Neural cell (in vitro differentiated cells): ENCODE measurements around the gene TRIM29. TPM values are rescaled to one million over a fixed set of nuclear protein-coding genes. Genes with fewer than 3 reads are reported as not detected.

Experiments
- H2AFZ ChIP-seq: fragments of 200-600, 300-800 bp; sonication (generic), shearing (Covaris generic); 2 replicates; pipeline ENCODE4 v1.6.0; 2014; ENCODE audit warnings: low read depth, mild to moderate bottlenecking, antibody characterized with exemption, low read length, moderate library complexity
- H3F3A ChIP-seq: fragments of 200-600 bp; shearing (Covaris generic); 2 replicates; pipeline ENCODE4 v1.6.1; 2016; ENCODE audit warnings: mild to moderate bottlenecking, moderate library complexity, mixed read lengths, antibody characterized with exemption, low read length; ENCODE audit not compliant: insufficient read depth, poor library complexity, severe bottlenecking
- H3K27ac ChIP-seq: fragments of 200-600, 300-800 bp; sonication (generic), shearing (Covaris generic); 2 replicates; pipeline ENCODE4 v1.5.1; 2014; ENCODE audit warnings: mild to moderate bottlenecking, low read length, moderate library complexity
- H3K27me3 ChIP-seq: fragments of 300-800, 200-600 bp; sonication (generic), shearing (Covaris generic); 2 replicates; pipeline ENCODE4 v1.6.0; 2014; ENCODE audit warnings: mild to moderate bottlenecking, low read depth, low read length, moderate library complexity; ENCODE audit not compliant: insufficient read depth
- H3K36me3 ChIP-seq: fragments of 300-800, 200-600 bp; sonication (generic), shearing (Covaris generic); 2 replicates; pipeline ENCODE4 v1.5.1; 2014; ENCODE audit warnings: mild to moderate bottlenecking, antibody characterized with exemption, low read length, moderate library complexity; ENCODE audit not compliant: insufficient read depth
- H3K4me2 ChIP-seq: fragments of 300-800, 200-600 bp; sonication (generic), shearing (Covaris generic); 2 replicates; pipeline ENCODE4 v1.6.0; 2014; ENCODE audit warnings: mild to moderate bottlenecking, low read length
- H3K4me3 ChIP-seq: fragments of 300-800, 200-600 bp; sonication (generic), shearing (Covaris generic); 2 replicates; pipeline ENCODE4 v1.5.1; 2014; ENCODE audit warnings: mild to moderate bottlenecking, low read length, moderate library complexity
- H3K79me2 ChIP-seq: fragments of 200-600 bp; shearing (Covaris generic); replicated peaks from 2 replicates; pipeline ENCODE4 v1.6.0; 2014; ENCODE audit warnings: mild to moderate bottlenecking, low read length, moderate library complexity; ENCODE audit not compliant: insufficient read depth
- H3K9ac ChIP-seq: fragments of 300-800, 200-600 bp; sonication (generic), shearing (Covaris generic); 2 replicates; pipeline ENCODE4 v1.6.1; 2016; ENCODE audit warnings: mild to moderate bottlenecking, low read length, mixed read lengths
- H3K9me2 ChIP-seq: fragments of 200-600 bp; shearing (Covaris generic); 2 replicates; pipeline ENCODE4 v1.6.1; 2016; ENCODE audit warnings: mild to moderate bottlenecking, low read length, mixed read lengths; ENCODE audit not compliant: insufficient read depth
- H3K9me3 ChIP-seq: fragments of 200-600, 300-800 bp; sonication (generic), shearing (Covaris generic); 2 replicates; pipeline ENCODE4 v1.6.1; 2016; ENCODE audit warnings: mild to moderate bottlenecking, mixed run types, low read length, moderate library complexity, mixed read lengths
- H4K20me1 ChIP-seq: fragments of 200-600 bp; shearing (Covaris generic); 2 replicates; pipeline ENCODE4 v1.6.1; 2016; ENCODE audit warnings: mild to moderate bottlenecking, mixed run types; ENCODE audit not compliant: insufficient read depth
- EP300 ChIP-seq: fragments of 450-650 bp; conservative IDR thresholded peaks from 2 replicates; pipeline ENCODE4 v1.6.1; 2014; ENCODE audit warnings: antibody characterized with exemption, mild to moderate bottlenecking, moderate library complexity; ENCODE audit not compliant: poor library complexity, severe bottlenecking
- EZH2 ChIP-seq: fragments of 200-600, 300-800 bp; shearing (Covaris generic), sonication (generic); IDR thresholded peaks from 2 replicates; pipeline ENCODE4 v1.6.1; 2014; ENCODE audit warnings: antibody characterized with exemption, low read length, borderline replicate concordance, mild to moderate bottlenecking; ENCODE audit not compliant: insufficient read depth, poor library complexity, severe bottlenecking
- MXI1 ChIP-seq: fragments of 450-650 bp; conservative IDR thresholded peaks from 2 replicates; pipeline ENCODE4 v1.6.1; 2014; ENCODE audit warnings: antibody characterized with exemption, mild to moderate bottlenecking; ENCODE audit not compliant: poor library complexity, severe bottlenecking
- POLR2AphosphoS5 ChIP-seq: IDR thresholded peaks from 2 replicates; pipeline ENCODE4 v1.6.1; 2012
- RAD21 ChIP-seq: fragments of 450-650 bp; conservative IDR thresholded peaks from 2 replicates; pipeline ENCODE4 v1.6.1; 2014; ENCODE audit warnings: antibody characterized with exemption, mild to moderate bottlenecking, moderate library complexity
- SMC3 ChIP-seq: fragments of 450-650 bp; conservative IDR thresholded peaks from 2 replicates; pipeline ENCODE4 v1.6.1; 2014; ENCODE audit warnings: antibody characterized with exemption, mild to moderate bottlenecking, moderate library complexity; ENCODE audit not compliant: poor library complexity
- TAF1 ChIP-seq: IDR thresholded peaks from 2 replicates; pipeline ENCODE4 v1.6.1; 2012; ENCODE audit warnings: low read depth
- polyA plus RNA-seq: library from polyadenylated mRNA; depleted of rRNA; stranded (reverse); fragments of >200 nt; gene quantifications from 2 replicates; pipeline ENCODE4 v1.2.3, GENCODE V29; 2014
- TF ChIP-seq, protein P1 (sequence below): IDR thresholded peaks from 2 replicates; pipeline ENCODE4 v1.6.1; 2012; ENCODE audit warnings: borderline replicate concordance
- TF ChIP-seq, protein P2 (sequence below): fragments of 450-650 bp; IDR thresholded peaks from 2 replicates; pipeline ENCODE4 v1.5.1; 2014; ENCODE audit warnings: antibody characterized with exemption, mild to moderate bottlenecking, moderate library complexity; ENCODE audit not compliant: poor library complexity, severe bottlenecking

The TRIM29 gene
- polyA plus RNA-seq, 1 donor from 2014 or later: 0.82 TPM

DNA sequence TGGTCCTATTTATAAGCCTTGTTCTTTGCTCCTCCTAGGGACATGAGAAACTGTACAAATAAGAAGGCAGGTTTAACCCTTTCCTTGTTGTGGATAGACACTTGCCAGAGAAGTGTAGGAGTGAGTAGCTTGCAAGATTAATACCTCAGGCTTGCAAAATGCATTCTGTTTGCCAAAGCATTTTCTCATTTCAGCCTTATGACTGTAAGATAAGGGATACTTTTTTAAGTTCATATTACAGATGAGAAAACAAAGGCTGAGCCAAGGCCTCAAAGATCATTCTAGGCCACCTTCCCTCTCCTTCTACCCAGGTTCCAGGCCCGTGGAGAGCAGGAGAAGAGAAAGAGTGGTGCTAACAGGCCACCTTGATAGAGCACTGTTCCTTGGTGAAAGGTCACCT lies 46.8 kb downstream of the TRIM29 start:
- Histone ChIP-seq H4K20me1 (no peaks in the 10 kb centered on the region), H3K4me2 (no peak overlapping the region), H3K9me3 (no peaks in the 10 kb centered on the region), H3K4me3 (no peak overlapping the region), H2AFZ (no peak overlapping the region), H3K36me3 (no peaks in the 10 kb centered on the region), H3K27ac (no peak overlapping the region), H3K9ac (no peak overlapping the region), H3K79me2 (no peaks in the 10 kb centered on the region), H3K9me2 (no peaks in the 10 kb centered on the region), H3K27me3 (no peaks in the 10 kb centered on the region), H3F3A (no peaks in the 10 kb centered on the region)
- no peak for TF ChIP-seq TAF1
- TF ChIP-seq, protein P1, sequence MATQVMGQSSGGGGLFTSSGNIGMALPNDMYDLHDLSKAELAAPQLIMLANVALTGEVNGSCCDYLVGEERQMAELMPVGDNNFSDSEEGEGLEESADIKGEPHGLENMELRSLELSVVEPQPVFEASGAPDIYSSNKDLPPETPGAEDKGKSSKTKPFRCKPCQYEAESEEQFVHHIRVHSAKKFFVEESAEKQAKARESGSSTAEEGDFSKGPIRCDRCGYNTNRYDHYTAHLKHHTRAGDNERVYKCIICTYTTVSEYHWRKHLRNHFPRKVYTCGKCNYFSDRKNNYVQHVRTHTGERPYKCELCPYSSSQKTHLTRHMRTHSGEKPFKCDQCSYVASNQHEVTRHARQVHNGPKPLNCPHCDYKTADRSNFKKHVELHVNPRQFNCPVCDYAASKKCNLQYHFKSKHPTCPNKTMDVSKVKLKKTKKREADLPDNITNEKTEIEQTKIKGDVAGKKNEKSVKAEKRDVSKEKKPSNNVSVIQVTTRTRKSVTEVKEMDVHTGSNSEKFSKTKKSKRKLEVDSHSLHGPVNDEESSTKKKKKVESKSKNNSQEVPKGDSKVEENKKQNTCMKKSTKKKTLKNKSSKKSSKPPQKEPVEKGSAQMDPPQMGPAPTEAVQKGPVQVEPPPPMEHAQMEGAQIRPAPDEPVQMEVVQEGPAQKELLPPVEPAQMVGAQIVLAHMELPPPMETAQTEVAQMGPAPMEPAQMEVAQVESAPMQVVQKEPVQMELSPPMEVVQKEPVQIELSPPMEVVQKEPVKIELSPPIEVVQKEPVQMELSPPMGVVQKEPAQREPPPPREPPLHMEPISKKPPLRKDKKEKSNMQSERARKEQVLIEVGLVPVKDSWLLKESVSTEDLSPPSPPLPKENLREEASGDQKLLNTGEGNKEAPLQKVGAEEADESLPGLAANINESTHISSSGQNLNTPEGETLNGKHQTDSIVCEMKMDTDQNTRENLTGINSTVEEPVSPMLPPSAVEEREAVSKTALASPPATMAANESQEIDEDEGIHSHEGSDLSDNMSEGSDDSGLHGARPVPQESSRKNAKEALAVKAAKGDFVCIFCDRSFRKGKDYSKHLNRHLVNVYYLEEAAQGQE: no peak
- TF ChIP-seq EZH2: no peak
- TF ChIP-seq, protein P2, sequence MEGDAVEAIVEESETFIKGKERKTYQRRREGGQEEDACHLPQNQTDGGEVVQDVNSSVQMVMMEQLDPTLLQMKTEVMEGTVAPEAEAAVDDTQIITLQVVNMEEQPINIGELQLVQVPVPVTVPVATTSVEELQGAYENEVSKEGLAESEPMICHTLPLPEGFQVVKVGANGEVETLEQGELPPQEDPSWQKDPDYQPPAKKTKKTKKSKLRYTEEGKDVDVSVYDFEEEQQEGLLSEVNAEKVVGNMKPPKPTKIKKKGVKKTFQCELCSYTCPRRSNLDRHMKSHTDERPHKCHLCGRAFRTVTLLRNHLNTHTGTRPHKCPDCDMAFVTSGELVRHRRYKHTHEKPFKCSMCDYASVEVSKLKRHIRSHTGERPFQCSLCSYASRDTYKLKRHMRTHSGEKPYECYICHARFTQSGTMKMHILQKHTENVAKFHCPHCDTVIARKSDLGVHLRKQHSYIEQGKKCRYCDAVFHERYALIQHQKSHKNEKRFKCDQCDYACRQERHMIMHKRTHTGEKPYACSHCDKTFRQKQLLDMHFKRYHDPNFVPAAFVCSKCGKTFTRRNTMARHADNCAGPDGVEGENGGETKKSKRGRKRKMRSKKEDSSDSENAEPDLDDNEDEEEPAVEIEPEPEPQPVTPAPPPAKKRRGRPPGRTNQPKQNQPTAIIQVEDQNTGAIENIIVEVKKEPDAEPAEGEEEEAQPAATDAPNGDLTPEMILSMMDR: no peak
- no peak for TF ChIP-seq POLR2AphosphoS5
- TF ChIP-seq RAD21: no peak
- no peak for TF ChIP-seq SMC3
- no peak for TF ChIP-seq MXI1
- no peak for TF ChIP-seq EP300

DNA sequence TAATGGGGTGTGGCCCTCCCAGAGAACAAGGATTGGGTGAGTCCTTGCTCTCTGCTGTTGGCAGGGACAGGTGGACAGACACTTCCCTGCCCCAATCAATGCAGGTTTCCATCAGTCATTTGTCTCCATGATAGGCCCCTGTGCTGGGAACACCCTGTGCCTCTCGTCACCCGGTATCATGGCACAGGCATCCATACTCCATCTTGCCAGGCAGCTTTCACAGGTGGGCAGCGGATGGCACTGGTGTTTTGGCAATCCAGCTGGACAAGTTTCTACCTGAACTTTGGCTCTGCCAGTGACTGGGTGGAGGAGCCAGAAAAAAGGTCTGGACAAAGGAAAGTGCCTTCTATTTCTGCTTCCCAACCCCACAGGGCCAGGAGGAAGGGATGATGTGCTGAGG lies 47.5 kb downstream of the TRIM29 start:
- H3K9me3 ChIP-seq: no peaks in the 10 kb centered on the region
- no peaks in the 10 kb centered on the region for H4K20me1 ChIP-seq
- no peaks in the 10 kb centered on the region for H3K79me2 ChIP-seq
- no peaks in the 10 kb centered on the region for H3F3A ChIP-seq
- H3K4me3 ChIP-seq: no peak overlapping the region
- TF ChIP-seq, protein P2: no peak
- no peak for TF ChIP-seq EZH2
- no peak overlapping the region for H3K4me2 ChIP-seq
- H2AFZ ChIP-seq: no peak overlapping the region
- no peak overlapping the region for H3K9ac ChIP-seq
- H3K36me3 ChIP-seq: no peaks in the 10 kb centered on the region
- H3K9me2 ChIP-seq: no peaks in the 10 kb centered on the region
- no peak overlapping the region for H3K27ac ChIP-seq
- no peaks in the 10 kb centered on the region for H3K27me3 ChIP-seq
